BLaER1 (cell line): ENCODE measurements around the gene COL2A1.

ENCODE experiments used
- H3K27ac ChIP-seq: shearing (Covaris generic); formaldehyde crosslinking; 2 replicates; pipeline ENCODE4 v1.8.1; 2022
- H3K27me3 ChIP-seq: shearing (Covaris generic); formaldehyde crosslinking; 2 replicates; pipeline ENCODE4 v1.8.1; 2022
- H3K36me3 ChIP-seq: shearing (Covaris generic); formaldehyde crosslinking; 2 replicates; pipeline ENCODE4 v1.8.1; 2022
- H3K4me1 ChIP-seq: shearing (Covaris generic); formaldehyde crosslinking; 2 replicates; pipeline ENCODE4 v1.8.1; 2022
- H3K4me2 ChIP-seq: shearing (Covaris generic); formaldehyde crosslinking; 2 replicates; pipeline ENCODE4 v1.8.1; 2022
- H3K4me3 ChIP-seq: shearing (Covaris generic); formaldehyde crosslinking; 2 replicates; pipeline ENCODE4 v1.8.1; 2022
- H3K9ac ChIP-seq: shearing (Covaris generic); formaldehyde crosslinking; 2 replicates; pipeline ENCODE4 v1.8.1; 2022
- H3K9me3 ChIP-seq: shearing (Covaris generic); formaldehyde crosslinking; 2 replicates; pipeline ENCODE4 v1.8.1; 2022
- H4K20me1 ChIP-seq: shearing (Covaris generic); formaldehyde crosslinking; 2 replicates; pipeline ENCODE4 v1.8.1; 2022
- Cebpa-rat ChIP-seq: shearing (Covaris generic); IDR thresholded peaks from 2 replicates; pipeline ENCODE4 v1.8.1; 2022

The COL2A1 gene

GRCh38 chr12:48041591-48042423 is 37.5 kb upstream of the COL2A1 start:
- no peaks in the 10 kb centered on the region for H3K4me1 ChIP-seq
- no peak overlapping the region for H3K4me3 ChIP-seq
- H3K27me3 ChIP-seq = no peaks in the 10 kb centered on the region
- H3K27ac ChIP-seq = no peak overlapping the region
- no peak overlapping the region for H3K4me2 ChIP-seq
- no peak overlapping the region for H3K9ac ChIP-seq
- peaks cover 56% of the 10 kb centered on the region for H3K36me3 ChIP-seq
- H4K20me1 ChIP-seq = no peaks in the 10 kb centered on the region
- TF ChIP-seq Cebpa-rat = no peak
- H3K9me3 ChIP-seq = no peaks in the 10 kb centered on the region

DNA sequence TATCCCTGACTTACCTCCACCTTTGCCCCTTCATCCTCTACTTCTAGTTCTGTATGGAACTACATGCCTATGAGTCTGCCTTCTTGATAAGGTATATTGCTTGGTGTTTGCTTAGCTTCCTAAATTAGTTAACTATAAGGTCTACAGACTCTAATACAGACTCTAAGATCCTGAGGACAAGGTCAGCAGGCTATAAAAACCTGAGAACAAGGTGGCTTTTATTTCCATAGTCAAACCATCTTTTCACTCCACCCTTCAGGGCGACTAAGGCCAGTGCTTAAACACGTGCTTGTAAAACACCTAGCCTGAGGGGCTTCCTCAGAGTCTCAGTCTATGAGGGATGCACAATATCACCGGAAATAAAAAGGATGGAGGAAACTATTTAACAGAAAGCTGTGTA is 36.1 kb upstream of the COL2A1 start:
- Histone ChIP-seq H3K27ac (no peak overlapping the region), H3K9ac (no peak overlapping the region), H3K9me3 (no peaks in the 10 kb centered on the region), H3K4me3 (no peak overlapping the region), H4K20me1 (no peaks in the 10 kb centered on the region), H3K27me3 (no peaks in the 10 kb centered on the region), H3K4me1 (no peaks in the 10 kb centered on the region), H3K4me2 (no peak overlapping the region), H3K36me3 (peaks cover 41% of the 10 kb centered on the region)
- TF ChIP-seq Cebpa-rat = no peak

- H4K20me1 ChIP-seq = no peaks in the 10 kb centered on the region
- H3K27ac ChIP-seq = no peak overlapping the region
- H3K9me3 ChIP-seq = no peaks in the 10 kb centered on the region
- H3K9ac ChIP-seq = no peak overlapping the region
- H3K4me2 ChIP-seq = no peak overlapping the region
- no peak for TF ChIP-seq Cebpa-rat
- no peaks in the 10 kb centered on the region for H3K27me3 ChIP-seq
- no peaks in the 10 kb centered on the region for H3K4me1 ChIP-seq
- no peak overlapping the region for H3K4me3 ChIP-seq
- peaks cover 29% of the 10 kb centered on the region for H3K36me3 ChIP-seq
Observed at GRCh38 chr12:48039151-48039550, 34.9 kb upstream of the COL2A1 start.

- H3K4me3 ChIP-seq = no peak overlapping the region
- H3K9ac ChIP-seq = no peak overlapping the region
- no peaks in the 10 kb centered on the region for H3K9me3 ChIP-seq
- H3K27ac ChIP-seq = no peak overlapping the region
- H4K20me1 ChIP-seq = no peaks in the 10 kb centered on the region
- TF ChIP-seq Cebpa-rat = no peak
- no peaks in the 10 kb centered on the region for H3K27me3 ChIP-seq
- peaks cover 18% of the 10 kb centered on the region for H3K36me3 ChIP-seq
- H3K4me1 ChIP-seq = no peaks in the 10 kb centered on the region
- no peak overlapping the region for H3K4me2 ChIP-seq
Observed at GRCh38 chr12:48038085-48038484, 33.8 kb upstream of the COL2A1 start.

DNA sequence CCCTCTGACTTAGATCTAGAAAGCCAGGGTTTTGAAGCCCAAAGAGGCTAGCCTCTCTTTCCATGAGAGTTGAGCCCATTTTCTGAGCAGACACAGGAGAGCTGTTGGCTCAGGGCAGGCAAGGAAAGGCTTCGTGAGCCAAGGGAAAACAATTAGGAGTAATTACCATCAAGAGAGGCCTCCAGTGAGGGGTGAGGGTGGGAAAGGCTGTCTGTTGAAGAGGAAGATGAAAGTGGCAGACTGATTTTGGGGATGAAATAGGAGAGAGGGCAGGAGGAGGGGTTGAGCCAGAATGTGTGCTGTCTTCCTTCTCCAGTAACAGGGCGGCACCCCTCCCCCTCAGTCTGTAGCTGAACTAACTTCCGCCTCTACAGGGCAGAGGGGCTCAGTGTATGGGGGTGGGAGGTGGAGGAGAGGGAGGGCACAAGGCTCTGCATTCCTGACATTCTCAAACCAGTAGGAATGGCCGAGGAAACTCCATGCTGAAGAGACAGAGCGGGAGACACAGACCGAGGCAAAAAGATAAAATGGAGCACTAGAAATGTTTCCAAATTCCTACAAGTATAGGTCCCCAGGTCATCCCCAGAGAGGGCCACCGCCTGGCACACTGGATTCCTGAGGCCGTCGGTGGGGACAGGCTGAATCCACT is 33.1 kb upstream of the COL2A1 start:
- no peak for TF ChIP-seq Cebpa-rat
- Histone ChIP-seq H3K4me3 (no peak overlapping the region), H4K20me1 (no peaks in the 10 kb centered on the region), H3K27me3 (no peaks in the 10 kb centered on the region), H3K4me1 (no peaks in the 10 kb centered on the region), H3K9ac (no peak overlapping the region), H3K36me3 (peaks cover 11% of the 10 kb centered on the region), H3K4me2 (no peak overlapping the region), H3K27ac (no peak overlapping the region), H3K9me3 (no peaks in the 10 kb centered on the region)

- H3K4me3 ChIP-seq = no peak overlapping the region
- no peaks in the 10 kb centered on the region for H3K9me3 ChIP-seq
- H3K36me3 ChIP-seq = peaks cover 6% of the 10 kb centered on the region
- H3K27ac ChIP-seq = no peak overlapping the region
- H3K4me2 ChIP-seq = no peak overlapping the region
- no peaks in the 10 kb centered on the region for H4K20me1 ChIP-seq
- TF ChIP-seq Cebpa-rat = no peak
- H3K4me1 ChIP-seq = no peaks in the 10 kb centered on the region
- no peaks in the 10 kb centered on the region for H3K27me3 ChIP-seq
- H3K9ac ChIP-seq = no peak overlapping the region
Observed at GRCh38 chr12:48036818-48037217, 32.5 kb upstream of the COL2A1 start.

GRCh38 chr12:48034835-48035805 is 30.8 kb upstream of the COL2A1 start:
- no peaks in the 10 kb centered on the region for H3K36me3 ChIP-seq
- H3K4me1 ChIP-seq = peaks cover 4% of the 10 kb centered on the region; the same call in 1 of the 2 replicates
- no peaks in the 10 kb centered on the region for H3K9me3 ChIP-seq
- H3K4me2 ChIP-seq = no peak overlapping the region
- no peak overlapping the region for H3K27ac ChIP-seq
- no peaks in the 10 kb centered on the region for H3K27me3 ChIP-seq
- no peaks in the 10 kb centered on the region for H4K20me1 ChIP-seq
- TF ChIP-seq Cebpa-rat = no peak
- no peak overlapping the region for H3K9ac ChIP-seq
- no peak overlapping the region for H3K4me3 ChIP-seq

DNA sequence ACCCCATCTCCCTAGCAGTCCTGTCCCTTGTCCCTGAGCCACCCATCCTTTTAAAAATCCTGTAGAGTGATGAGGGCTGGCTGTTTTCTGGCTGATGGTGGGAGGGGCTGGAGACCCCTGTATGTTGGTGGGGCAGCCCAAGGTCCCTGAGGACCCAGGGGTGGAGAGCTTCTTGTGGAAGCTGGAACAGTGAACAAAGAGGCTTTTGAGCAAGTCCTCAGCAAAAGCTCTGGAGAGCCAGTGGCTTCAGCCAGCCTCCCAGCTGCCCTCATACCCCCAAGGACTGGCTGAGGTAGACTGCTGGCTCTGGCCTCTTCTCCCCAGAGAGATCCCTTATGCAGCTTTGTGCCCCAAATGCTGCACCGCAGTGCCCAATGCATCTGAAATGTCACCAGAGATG is 29.2 kb upstream of the COL2A1 start:
- H4K20me1 ChIP-seq = no peaks in the 10 kb centered on the region
- no peak overlapping the region for H3K4me3 ChIP-seq
- no peaks in the 10 kb centered on the region for H3K9me3 ChIP-seq
- no peaks in the 10 kb centered on the region for H3K36me3 ChIP-seq
- no peak for TF ChIP-seq Cebpa-rat
- no peak overlapping the region for H3K4me2 ChIP-seq
- H3K9ac ChIP-seq = no peak overlapping the region
- H3K27me3 ChIP-seq = no peaks in the 10 kb centered on the region
- H3K4me1 ChIP-seq = peaks cover 20% of the 10 kb centered on the region
- H3K27ac ChIP-seq = no peak overlapping the region

- Histone ChIP-seq H3K36me3 (no peaks in the 10 kb centered on the region), H3K27ac (no peak overlapping the region), H3K4me1 (peaks cover 29% of the 10 kb centered on the region), H3K27me3 (no peaks in the 10 kb centered on the region), H3K4me3 (no peak overlapping the region), H3K9ac (no peak overlapping the region), H4K20me1 (no peaks in the 10 kb centered on the region), H3K9me3 (no peaks in the 10 kb centered on the region), H3K4me2 (no peak overlapping the region)
- TF ChIP-seq Cebpa-rat = no peak
Observed at GRCh38 chr12:48032597-48032996, 28.3 kb upstream of the COL2A1 start.
